Smooth muscle cell (in vitro differentiated cells): ENCODE data around the gene RASA2. TPM values are rescaled to one million over a fixed set of nuclear protein-coding genes. Genes with fewer than 3 reads are reported as not detected.

Experiments
- DNase-seq: peaks from one replicate; lab custom pipeline; 2025; ENCODE audit not compliant: unreplicated experiment; lab: John Stamatoyannopoulos, UW
- H2AFZ ChIP-seq: fragments of 200-600 bp; sonication (generic); 2 replicates; pipeline ENCODE4 v1.6.0; 2016; ENCODE audit warnings: antibody characterized with exemption, low read depth, mild to moderate bottlenecking
- H3F3A ChIP-seq: fragments of 200-600 bp; sonication (generic); 2 replicates; pipeline ENCODE4 v1.6.0; 2017; ENCODE audit warnings: antibody characterized with exemption, low read depth
- H3K27ac ChIP-seq: fragments of 200-600 bp; sonication (generic); 2 replicates; pipeline ENCODE4 v1.5.1; 2016; ENCODE audit warnings: low read depth, mild to moderate bottlenecking
- H3K27me3 ChIP-seq: fragments of 200-600 bp; sonication (generic); 2 replicates; pipeline ENCODE4 v1.6.1; 2016; ENCODE audit warnings: low read depth, mild to moderate bottlenecking
- H3K36me3 ChIP-seq: fragments of 200-600 bp; sonication (generic); 2 replicates; pipeline ENCODE4 v1.5.1; 2016; ENCODE audit warnings: low read depth
- H3K4me1 ChIP-seq: fragments of 200-600 bp; sonication (generic); 2 replicates; pipeline ENCODE4 v1.5.1; 2016; ENCODE audit warnings: low read depth
- H3K4me2 ChIP-seq: fragments of 200-600 bp; sonication (generic); 2 replicates; pipeline ENCODE4 v1.6.0; 2016; ENCODE audit warnings: mild to moderate bottlenecking
- H3K4me3 ChIP-seq: fragments of 200-600 bp; sonication (generic); 2 replicates; pipeline ENCODE4 v1.5.1; 2016; ENCODE audit warnings: mild to moderate bottlenecking
- H3K79me2 ChIP-seq: fragments of 200-600 bp; sonication (generic); 2 replicates; pipeline ENCODE4 v1.6.0; 2016; ENCODE audit warnings: low read depth, mild to moderate bottlenecking
- H3K9ac ChIP-seq: fragments of 200-600 bp; sonication (generic); 2 replicates; pipeline ENCODE4 v1.6.0; 2016; ENCODE audit warnings: low read depth
- H3K9me3 ChIP-seq: fragments of 200-600 bp; sonication (generic); replicated peaks from 2 replicates; pipeline ENCODE4 v1.5.1; 2016; ENCODE audit warnings: low read depth
- H4K20me1 ChIP-seq: fragments of 200-600 bp; sonication (generic); 2 replicates; pipeline ENCODE4 v1.6.0; 2016; ENCODE audit warnings: low read depth
- WGBS: methylation state at CpG from one replicate; pipeline ENCODE4 v1.1.7; 2016; ENCODE audit warnings: low lambda C conversion rate; 5-methylcytosine and 5-hydroxymethylcytosine counted together
- polyA plus RNA-seq: library from polyadenylated mRNA; unstranded; fragments of >200 nt; fragmentation: Nextera tagmentation; extraction: Ambion mirVana; gene quantifications from 2 replicates; pipeline ENCODE4 v1.2.1, GENCODE V29; 2016
- total RNA-seq: library from RNA; depleted of rRNA; stranded (reverse); fragments of >200 nt; gene quantifications from 2 replicates; pipeline ENCODE4 v1.2.3, GENCODE V29; 2014
- TF ChIP-seq, protein P1 (sequence below): fragments of 200-600 bp; sonication (generic); IDR thresholded peaks from 2 replicates; pipeline ENCODE4 v1.5.1; 2017; ENCODE audit warnings: borderline replicate concordance, mild to moderate bottlenecking, antibody characterized with exemption; ENCODE audit not compliant: insufficient read depth, poor library complexity, severe bottlenecking

RASA2 gene
- total and polyA plus RNA-seq, 2 experiments from 2014 or later = 4.9 to 20.0 TPM

DNA sequence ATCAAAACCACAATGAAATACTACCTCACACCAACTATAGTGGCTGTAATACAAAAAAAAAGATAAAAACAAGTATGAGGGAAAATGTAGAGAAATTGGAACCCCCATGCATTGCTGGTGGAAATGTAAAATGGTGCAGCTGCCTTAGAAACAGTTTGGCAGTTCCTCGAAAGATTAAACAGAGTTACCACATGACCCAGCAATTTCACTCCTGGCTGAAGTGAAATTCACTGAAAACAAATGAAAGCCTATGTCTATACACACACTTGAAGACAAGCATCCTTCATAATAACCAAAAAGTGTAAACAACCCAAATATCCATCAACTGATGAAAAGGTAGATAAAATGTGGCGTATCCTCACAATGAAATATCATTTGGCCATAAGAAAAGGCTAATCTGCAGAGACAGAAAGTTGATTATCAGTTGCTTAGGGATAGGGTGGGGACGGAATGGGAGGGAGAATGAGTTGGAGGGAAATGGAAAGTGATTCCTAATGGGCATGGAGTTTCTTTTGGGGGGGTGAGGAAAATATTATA, 20.1 kb upstream of the RASA2 start:
- H3K36me3 ChIP-seq = no peaks in the 10 kb centered on the region
- no peak overlapping the region for H3K9ac ChIP-seq
- WGBS = 87% methylated on average over 3 of the region's 3 CpGs
- no peak overlapping the region for H2AFZ ChIP-seq
- H3F3A ChIP-seq = no peaks in the 10 kb centered on the region
- H3K4me1 ChIP-seq = no peaks in the 10 kb centered on the region
- DNase-seq = no peak
- H3K27me3 ChIP-seq = no peaks in the 10 kb centered on the region
- no peaks in the 10 kb centered on the region for H3K9me3 ChIP-seq
- no peaks in the 10 kb centered on the region for H4K20me1 ChIP-seq
- TF ChIP-seq, protein P1, sequence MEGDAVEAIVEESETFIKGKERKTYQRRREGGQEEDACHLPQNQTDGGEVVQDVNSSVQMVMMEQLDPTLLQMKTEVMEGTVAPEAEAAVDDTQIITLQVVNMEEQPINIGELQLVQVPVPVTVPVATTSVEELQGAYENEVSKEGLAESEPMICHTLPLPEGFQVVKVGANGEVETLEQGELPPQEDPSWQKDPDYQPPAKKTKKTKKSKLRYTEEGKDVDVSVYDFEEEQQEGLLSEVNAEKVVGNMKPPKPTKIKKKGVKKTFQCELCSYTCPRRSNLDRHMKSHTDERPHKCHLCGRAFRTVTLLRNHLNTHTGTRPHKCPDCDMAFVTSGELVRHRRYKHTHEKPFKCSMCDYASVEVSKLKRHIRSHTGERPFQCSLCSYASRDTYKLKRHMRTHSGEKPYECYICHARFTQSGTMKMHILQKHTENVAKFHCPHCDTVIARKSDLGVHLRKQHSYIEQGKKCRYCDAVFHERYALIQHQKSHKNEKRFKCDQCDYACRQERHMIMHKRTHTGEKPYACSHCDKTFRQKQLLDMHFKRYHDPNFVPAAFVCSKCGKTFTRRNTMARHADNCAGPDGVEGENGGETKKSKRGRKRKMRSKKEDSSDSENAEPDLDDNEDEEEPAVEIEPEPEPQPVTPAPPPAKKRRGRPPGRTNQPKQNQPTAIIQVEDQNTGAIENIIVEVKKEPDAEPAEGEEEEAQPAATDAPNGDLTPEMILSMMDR = no peak
- no peak overlapping the region for H3K4me3 ChIP-seq
- no peaks in the 10 kb centered on the region for H3K79me2 ChIP-seq
- H3K27ac ChIP-seq = no peak overlapping the region
- no peak overlapping the region for H3K4me2 ChIP-seq

DNA sequence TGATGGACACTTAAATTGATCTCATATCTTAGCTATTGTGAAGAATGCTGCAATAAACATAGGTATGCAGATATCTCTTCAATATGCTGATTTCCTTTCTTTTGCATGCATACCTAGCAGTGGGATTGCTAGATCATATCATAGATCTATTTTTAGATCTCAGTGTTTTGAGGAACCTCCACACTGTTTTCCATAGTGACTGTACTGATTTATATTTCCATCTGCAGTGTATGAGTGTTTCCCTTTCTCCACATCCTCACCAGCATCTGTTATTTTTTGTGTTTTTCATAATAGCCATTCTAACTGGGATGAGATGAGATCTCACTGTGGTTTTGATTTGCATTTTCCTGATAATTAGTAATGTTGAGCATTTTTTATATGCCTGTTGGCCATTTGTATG, 17.1 kb upstream of the RASA2 start:
- DNase-seq = no peak
- Histone ChIP-seq H3K4me1 (no peaks in the 10 kb centered on the region), H3K9me3 (no peaks in the 10 kb centered on the region), H2AFZ (no peak overlapping the region), H3K4me2 (no peak overlapping the region), H3F3A (no peaks in the 10 kb centered on the region), H3K36me3 (no peaks in the 10 kb centered on the region), H3K27me3 (no peaks in the 10 kb centered on the region), H3K27ac (no peak overlapping the region), H3K4me3 (no peak overlapping the region), H4K20me1 (no peaks in the 10 kb centered on the region), H3K9ac (no peak overlapping the region), H3K79me2 (no peaks in the 10 kb centered on the region)
- TF ChIP-seq, protein P1 = no peak

DNA sequence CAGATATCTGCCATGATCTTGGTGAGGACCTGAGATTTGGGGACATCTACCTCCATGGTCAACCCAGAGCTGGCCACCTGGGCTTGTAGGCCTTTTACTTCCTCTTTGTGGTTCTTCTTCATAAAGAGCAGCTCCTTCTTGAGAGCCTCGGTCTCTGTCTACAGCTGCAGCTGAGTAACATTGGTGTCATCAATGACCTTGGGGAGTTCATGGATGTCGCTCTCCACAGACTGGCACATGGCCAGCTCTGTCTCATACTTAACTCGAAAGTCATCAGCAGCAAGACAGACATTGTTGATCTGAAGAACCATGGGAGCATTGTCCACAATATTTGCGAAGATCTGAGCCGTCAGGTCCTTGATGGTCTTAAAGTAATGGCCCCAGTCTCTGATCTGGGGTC, 15.7 kb upstream of the RASA2 start:
- 94% methylated on average over 5 of the region's 5 CpGs for WGBS
- H3K4me1 ChIP-seq = no peaks in the 10 kb centered on the region
- no peak overlapping the region for H3K4me2 ChIP-seq
- H2AFZ ChIP-seq = no peak overlapping the region
- H3F3A ChIP-seq = no peaks in the 10 kb centered on the region
- H3K36me3 ChIP-seq = no peaks in the 10 kb centered on the region
- H3K79me2 ChIP-seq = no peaks in the 10 kb centered on the region
- no peak overlapping the region for H3K27ac ChIP-seq
- H3K9me3 ChIP-seq = no peaks in the 10 kb centered on the region
- DNase-seq = no peak
- H3K27me3 ChIP-seq = no peaks in the 10 kb centered on the region
- H3K4me3 ChIP-seq = no peak overlapping the region
- no peak overlapping the region for H3K9ac ChIP-seq
- H4K20me1 ChIP-seq = no peaks in the 10 kb centered on the region
- TF ChIP-seq, protein P1 = no peak

DNA sequence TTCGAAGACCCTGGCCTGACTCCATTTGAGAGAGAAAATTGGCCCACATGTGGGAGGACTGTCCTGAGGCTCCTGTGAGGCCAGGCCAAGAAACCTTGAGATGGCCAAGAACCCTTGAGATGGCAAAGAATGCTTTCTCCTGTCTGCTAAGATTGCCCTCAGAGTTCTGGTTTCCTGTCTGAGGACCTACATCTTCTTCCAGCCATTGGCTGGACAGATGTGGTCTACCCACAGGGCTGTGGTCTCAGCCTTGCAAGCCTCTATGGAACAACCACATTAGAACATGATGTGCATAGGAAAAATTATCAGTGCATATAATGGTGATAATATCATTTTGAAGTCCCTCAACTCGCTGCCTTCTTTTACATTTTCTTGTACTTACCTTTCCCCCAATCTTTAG, 10.8 kb upstream of the RASA2 start:
- H3K27me3 ChIP-seq = no peaks in the 10 kb centered on the region
- H3K4me2 ChIP-seq = no peak overlapping the region
- H3K4me1 ChIP-seq = no peaks in the 10 kb centered on the region
- H4K20me1 ChIP-seq = no peaks in the 10 kb centered on the region
- no peaks in the 10 kb centered on the region for H3K79me2 ChIP-seq
- H3K4me3 ChIP-seq = no peak overlapping the region
- no peak overlapping the region for H3K9ac ChIP-seq
- no peak overlapping the region for H3K27ac ChIP-seq
- 85% methylated on average over 2 of the region's 2 CpGs for WGBS
- H3K9me3 ChIP-seq = no peaks in the 10 kb centered on the region
- no peak for DNase-seq
- no peak overlapping the region for H2AFZ ChIP-seq
- no peaks in the 10 kb centered on the region for H3F3A ChIP-seq
- H3K36me3 ChIP-seq = no peaks in the 10 kb centered on the region
- TF ChIP-seq, protein P1 = no peak
